Neural progenitor cell (in vitro differentiated cells): ENCODE data around the gene GNA15. TPM values are rescaled to one million over a fixed set of nuclear protein-coding genes. Genes with fewer than 3 reads are reported as not detected.
A peak's percentile ranks its signal among the peaks of the same experiment; 100 is the strongest.

Experiments used
- DNase-seq: peaks from one replicate; pipeline ENCODE4 v3.0.0-alpha.2; 2016; ENCODE audit warnings: low spot score
- H2AFZ ChIP-seq: fragments of 200-600 bp; sonication (generic); replicated peaks from 2 replicates; pipeline ENCODE4 v1.6.1; 2016; ENCODE audit warnings: antibody characterized with exemption
- H3F3A ChIP-seq: fragments of 200-600 bp; sonication (generic); 2 replicates; pipeline ENCODE4 v1.6.1; 2016; ENCODE audit warnings: antibody characterized with exemption, low read depth
- H3K27ac ChIP-seq: fragments of 200-600 bp; sonication (generic); 2 replicates; pipeline ENCODE4 v1.5.1; 2016; ENCODE audit warnings: mild to moderate bottlenecking
- H3K27me3 ChIP-seq: fragments of 200-600 bp; sonication (generic); 2 replicates; pipeline ENCODE4 v1.6.1; 2016; ENCODE audit warnings: mild to moderate bottlenecking, moderate library complexity
- H3K36me3 ChIP-seq: fragments of 200-600 bp; sonication (generic); 2 replicates; pipeline ENCODE4 v1.5.1; 2016
- H3K4me1 ChIP-seq: fragments of 200-600 bp; sonication (generic); 2 replicates; pipeline ENCODE4 v1.6.1; 2016; ENCODE audit warnings: mixed run types
- H3K4me2 ChIP-seq: fragments of 200-600 bp; sonication (generic); 2 replicates; pipeline ENCODE4 v1.6.1; 2016
- H3K4me3 ChIP-seq: fragments of 200-600 bp; sonication (generic); 2 replicates; pipeline ENCODE4 v1.5.1; 2016
- H3K79me2 ChIP-seq: fragments of 200-600 bp; sonication (generic); 2 replicates; pipeline ENCODE4 v1.6.1; 2016; ENCODE audit warnings: low read depth
- H3K9ac ChIP-seq: fragments of 200-600 bp; sonication (generic); 2 replicates; pipeline ENCODE4 v1.6.1; 2016
- H3K9me3 ChIP-seq: fragments of 200-600 bp; sonication (generic); 2 replicates; pipeline ENCODE4 v1.5.1; 2016; ENCODE audit warnings: low read depth
- H4K20me1 ChIP-seq: fragments of 200-600 bp; sonication (generic); 2 replicates; pipeline ENCODE4 v1.6.1; 2016; ENCODE audit warnings: low read depth
- H3K27ac Mint-ChIP-seq: 3 replicates; pipeline ENCODE4 v1.8.0; 2021; ENCODE audit warnings: mixed read lengths
- H3K27me3 Mint-ChIP-seq: 2 replicates; pipeline ENCODE4 v1.8.0; 2022; ENCODE audit warnings: low read depth, mild to moderate bottlenecking, inconsistent platforms, moderate library complexity, mixed read lengths; ENCODE audit not compliant: insufficient read depth
- H3K36me3 Mint-ChIP-seq: 3 replicates; pipeline ENCODE4 v1.8.0; 2021; ENCODE audit warnings: mixed read lengths
- H3K4me1 Mint-ChIP-seq: 3 replicates; pipeline ENCODE4 v1.8.0; 2021; ENCODE audit warnings: mixed read lengths
- H3K4me3 Mint-ChIP-seq: 3 replicates; pipeline ENCODE4 v1.8.0; 2021; ENCODE audit warnings: mild to moderate bottlenecking, moderate library complexity, mixed read lengths
- H3K9me3 Mint-ChIP-seq: 3 replicates; pipeline ENCODE4 v1.8.0; 2020; ENCODE audit warnings: mixed read lengths
- CTCF ChIP-seq: fragments of 200-600 bp; sonication (generic); IDR thresholded peaks from 2 replicates; pipeline ENCODE4 v1.5.1; 2017; ENCODE audit warnings: antibody characterized with exemption, mild to moderate bottlenecking
- EZH2 ChIP-seq: fragments of 200-600 bp; sonication (generic); IDR thresholded peaks from 2 replicates; pipeline ENCODE4 v1.6.1; 2017; ENCODE audit warnings: antibody characterized with exemption, mild to moderate bottlenecking, moderate library complexity
- EZH2phosphoT487 ChIP-seq: fragments of 200-600 bp; sonication (generic); IDR thresholded peaks from 2 replicates; pipeline ENCODE4 v1.6.1; 2017; ENCODE audit warnings: antibody characterized with exemption
- total RNA-seq: library from RNA; depleted of rRNA; stranded (reverse); fragments of >200 nt; gene quantifications from 2 replicates; pipeline ENCODE4 v1.2.3, GENCODE V29; 2015; ENCODE audit warnings: low replicate concordance

The GNA15 gene
- total RNA-seq, 1 donor from 2014 or later, result not detected

GRCh38 chr19:3108775-3109174, 27.1 kb upstream of the GNA15 start:
- Mint-ChIP-seq H3K27me3 (peaks cover 2% of the 10 kb centered on the region), H3K4me3 (no peak overlapping the region), H3K27ac (no peak overlapping the region), H3K36me3 (no peaks in the 10 kb centered on the region), H3K9me3 (no peaks in the 10 kb centered on the region), H3K4me1 (peaks cover 22% of the 10 kb centered on the region)
- DNase-seq, result peak; percentile 86
- no peak overlapping the region for H3K27ac ChIP-seq
- no peak overlapping the region for H3K4me3 ChIP-seq
- H3F3A ChIP-seq, result peaks cover 1% of the 10 kb centered on the region
- no peak overlapping the region for H3K9ac ChIP-seq
- peaks cover 72% of the 10 kb centered on the region for H4K20me1 ChIP-seq
- H2AFZ ChIP-seq, result no peak overlapping the region
- no peak overlapping the region for H3K4me2 ChIP-seq
- H3K27me3 ChIP-seq, result no peaks in the 10 kb centered on the region
- H3K36me3 ChIP-seq, result no peaks in the 10 kb centered on the region
- peaks cover 37% of the 10 kb centered on the region for H3K79me2 ChIP-seq
- H3K4me1 ChIP-seq, result no peaks in the 10 kb centered on the region
- no peak for TF ChIP-seq EZH2
- TF ChIP-seq CTCF, result peak; percentile 83
- H3K9me3 ChIP-seq, result no peaks in the 10 kb centered on the region

- H3K4me2 ChIP-seq, result no peak overlapping the region
- H3K9ac ChIP-seq, result no peak overlapping the region
- H3K9me3 Mint-ChIP-seq, result no peaks in the 10 kb centered on the region
- H2AFZ ChIP-seq, result no peak overlapping the region
- H3K27ac ChIP-seq, result no peak overlapping the region
- H3K4me3 ChIP-seq, result no peak overlapping the region
- no peaks in the 10 kb centered on the region for H3F3A ChIP-seq
- no peaks in the 10 kb centered on the region for H3K36me3 ChIP-seq
- H3K4me1 ChIP-seq, result no peaks in the 10 kb centered on the region
- H3K36me3 Mint-ChIP-seq, result no peaks in the 10 kb centered on the region
- H4K20me1 ChIP-seq, result peaks cover 65% of the 10 kb centered on the region
- DNase-seq, result no peak
- H3K9me3 ChIP-seq, result no peaks in the 10 kb centered on the region
- no peak overlapping the region for H3K27ac Mint-ChIP-seq
- no peak overlapping the region for H3K4me3 Mint-ChIP-seq
- peaks cover 18% of the 10 kb centered on the region for H3K4me1 Mint-ChIP-seq
- peaks cover 33% of the 10 kb centered on the region for H3K79me2 ChIP-seq
- no peak for TF ChIP-seq EZH2
- no peak for TF ChIP-seq EZH2phosphoT487
- TF ChIP-seq CTCF, result no peak
- H3K27me3 ChIP-seq, result no peaks in the 10 kb centered on the region
- H3K27me3 Mint-ChIP-seq, result peaks cover 2% of the 10 kb centered on the region
Observed at GRCh38 chr19:3109491-3109890, 26.3 kb upstream of the GNA15 start.

- Histone ChIP-seq H3F3A (no peaks in the 10 kb centered on the region), H3K9ac (no peak overlapping the region), H3K4me1 (no peaks in the 10 kb centered on the region), H3K27ac (no peak overlapping the region), H3K79me2 (peaks cover 25% of the 10 kb centered on the region), H3K36me3 (no peaks in the 10 kb centered on the region), H3K27me3 (no peaks in the 10 kb centered on the region), H4K20me1 (peaks cover 64% of the 10 kb centered on the region), H2AFZ (no peak overlapping the region), H3K4me3 (no peak overlapping the region), H3K4me2 (no peak overlapping the region), H3K9me3 (no peaks in the 10 kb centered on the region)
- Mint-ChIP-seq H3K36me3 (no peaks in the 10 kb centered on the region), H3K27me3 (peaks cover 2% of the 10 kb centered on the region), H3K4me1 (peaks cover 18% of the 10 kb centered on the region), H3K9me3 (no peaks in the 10 kb centered on the region), H3K27ac (no peak overlapping the region), H3K4me3 (no peak overlapping the region)
- no peak for DNase-seq
- TF ChIP-seq EZH2, result no peak
- TF ChIP-seq EZH2phosphoT487, result no peak
- TF ChIP-seq CTCF, result no peak
Observed at GRCh38 chr19:3110126-3110825, 25.6 kb upstream of the GNA15 start.
